Esophagus muscularis mucosa (tissue), 4 donors: ENCODE data around the gene CCIN. TPM values are rescaled to one million over a fixed set of nuclear protein-coding genes. Genes with fewer than 3 reads are reported as not detected.
"Not testable (repeated sequence)": the region's sequence is repeated elsewhere in the genome, so short reads cannot be mapped to it uniquely, and the experiment has no call there.

Experiments used
- DNase-seq: peaks from one replicate; pipeline ENCODE4 v3.0.0-alpha.2; 2017; ENCODE audit errors: extremely low spot score
- H3K27ac ChIP-seq, 4 donors: fragments of 200-600 bp; sonication (generic); replicated peaks in 1 of 4; 1 replicate in 3 of 4; 2 replicates in 1 of 4; pipeline ENCODE4 v1.5.1; 2016 to 2019; ENCODE audit warnings: mild to moderate bottlenecking in 1 of 4
- H3K27me3 ChIP-seq, 4 donors: fragments of 200-600 bp; sonication (generic); one replicate each; pipeline versions ENCODE4 v1.5.1 to v1.6.0; 2016 to 2019
- H3K36me3 ChIP-seq, 4 donors: fragments of 200-600 bp; sonication (generic); one replicate each; pipeline ENCODE4 v1.5.1; 2016 to 2019
- H3K4me1 ChIP-seq, 4 donors: fragments of 200-600 bp; sonication (generic); one replicate each; pipeline ENCODE4 v1.5.1; 2016 to 2019
- H3K4me3 ChIP-seq, 4 donors: fragments of 200-600 bp; sonication (generic); 1 replicate in 2 of 4; 2 replicates in 2 of 4; pipeline ENCODE4 v1.5.1; 2016 to 2019; ENCODE audit warnings: mild to moderate bottlenecking in 4 of 4, moderate library complexity in 1 of 4
- H3K9me3 ChIP-seq, 4 donors: fragments of 200-600 bp; sonication (generic); 1 replicate in 3 of 4; 2 replicates in 1 of 4; pipeline ENCODE4 v1.5.1; 2016 to 2019
- CTCF ChIP-seq, 3 experiments: fragments of 200-600 bp in 2 of 3; fragments of 450-650 bp in 1 of 3; sonication (generic) in 2 of 3; IDR thresholded peaks; one replicate each; pipeline ENCODE4 v1.5.1; 2017 to 2019; ENCODE audit warnings: antibody characterized with exemption in 3 of 3, mild to moderate bottlenecking in 2 of 3, moderate library complexity in 1 of 3
- EP300 ChIP-seq: sonication (generic); formaldehyde crosslinking; IDR thresholded peaks from one replicate; pipeline ENCODE4 v1.6.1; 2017; ENCODE audit warnings: antibody characterized with exemption
- POLR2A ChIP-seq: fragments of 450-650 bp; IDR thresholded peaks from one replicate; pipeline ENCODE4 v1.6.1; 2017; ENCODE audit warnings: antibody characterized with exemption, moderate library complexity, mild to moderate bottlenecking, low read depth
- POLR2AphosphoS5 ChIP-seq, 2 donors: sonication (generic); formaldehyde crosslinking; IDR thresholded peaks; one replicate each; pipeline ENCODE4 v1.6.1; 2017; ENCODE audit warnings: antibody characterized with exemption in 2 of 2
- WGBS: methylation state at CpG from one replicate; pipeline ENCODE4 v1.1.5; 2018; 5-methylcytosine and 5-hydroxymethylcytosine counted together
- intact Hi-C: fragments of 100-400 bp; cut with DNase I; formaldehyde crosslinking; loops from one replicate; pipeline ENCODE4 v1.15.1; 2023
- total RNA-seq, 4 donors: library from RNA; depleted of rRNA; stranded (reverse); fragments of >200 nt; gene quantifications; one replicate each; pipeline versions ENCODE4 v1.1.0 to v1.2.1, GENCODE V29; 2016

The CCIN gene
- total RNA-seq, 4 donors from 2014 or later: 0.39 to 1.0 (median 0.46) TPM

GRCh38 chr9:36156116-36156515, 13.1 kb upstream of the CCIN start:
- no peak overlapping the region for H3K4me3 ChIP-seq
- peaks cover 0 to 22% (median 7%) of the 10 kb centered on the region in 4 donors for H3K36me3 ChIP-seq
- no peak for DNase-seq
- peak overlapping the region; percentile 76 to 92 (median 88) for H3K27ac ChIP-seq
- no peaks in the 10 kb centered on the region for H3K9me3 ChIP-seq
- no peaks in the 10 kb centered on the region for H3K27me3 ChIP-seq
- intact Hi-C loops: no loop called here
- H3K4me1 ChIP-seq: peaks cover 22 to 78% (median 74%) of the 10 kb centered on the region in 4 donors
- TF ChIP-seq POLR2A (no peak), CTCF (IDR thresholded peaks at IDR 0.05) (no peak), EP300 (no peak), POLR2AphosphoS5 (IDR thresholded peaks at IDR 0.05) (no peak)
- 93% methylated on average over 6 of the region's 6 CpGs for WGBS

- H3K4me1 ChIP-seq: peaks cover 17 to 82% (median 76%) of the 10 kb centered on the region in 4 donors
Measured at GRCh38 chr9:36158122-36158521, 11.1 kb upstream of the CCIN start.

GRCh38 chr9:36158917-36159316, 10.3 kb upstream of the CCIN start:
- 62% methylated on average over 7 of the region's 7 CpGs for WGBS
- H3K27ac ChIP-seq: peak overlapping the region; percentile 65 to 87 (median 84)
- no peaks in the 10 kb centered on the region for H3K27me3 ChIP-seq
- no peak for DNase-seq
- intact Hi-C loops: no loop called here
- H3K36me3 ChIP-seq: peaks cover 0 to 19% (median 3%) of the 10 kb centered on the region in 4 donors
- H3K4me3 ChIP-seq: no peak overlapping the region
- TF ChIP-seq CTCF (IDR thresholded peaks at IDR 0.05) (no peak), POLR2AphosphoS5 (IDR thresholded peaks at IDR 0.05) (peak; percentile 25 to 28)
- H3K4me1 ChIP-seq: peaks cover 24 to 82% (median 76%) of the 10 kb centered on the region in 4 donors
- no peaks in the 10 kb centered on the region for H3K9me3 ChIP-seq

More at GRCh38 chr9:36158122-36158521, 11.1 kb upstream of the CCIN start:
- intact Hi-C loops: no loop called here
- TF ChIP-seq EP300 (no peak), CTCF (IDR thresholded peaks at IDR 0.05) (no peak)
- Histone ChIP-seq H3K4me3 (no peak overlapping the region), H3K9me3 (no peaks in the 10 kb centered on the region), H3K36me3 (peaks cover 0 to 19% (median 3%) of the 10 kb centered on the region in 4 donors), H3K27me3 (no peaks in the 10 kb centered on the region), H3K27ac (peak overlapping the region; percentile 65 to 87 (median 84))
- no peak for DNase-seq
- WGBS: 47% methylated on average over 2 of the region's 2 CpGs

- intact Hi-C loops, H3K9me3 ChIP-seq, H3K4me3 ChIP-seq, H3K27me3 ChIP-seq, DNase-seq: not testable (repeated sequence)
- Histone ChIP-seq H3K36me3 (peaks cover 0 to 19% (median 3%) of the 10 kb centered on the region in 4 donors), H3K27ac (peak overlapping the region; percentile 65 to 87 (median 84)), H3K4me1 (peaks cover 18 to 82% (median 75%) of the 10 kb centered on the region in 4 donors)
- WGBS: 94% methylated on average over 4 of the region's 4 CpGs
Measured at GRCh38 chr9:36159509-36159908, 9.7 kb upstream of the CCIN start.

- H3K9me3 ChIP-seq, DNase-seq, H3K27me3 ChIP-seq, H3K4me3 ChIP-seq, intact Hi-C loops: not testable (repeated sequence)
- H3K27ac ChIP-seq: peak overlapping the region; percentile 65 to 87 (median 84)
- 85% methylated on average over 11 of the region's 11 CpGs for WGBS
- peaks cover 13 to 82% (median 75%) of the 10 kb centered on the region in 4 donors for H3K4me1 ChIP-seq
- H3K36me3 ChIP-seq: peaks cover 0 to 19% (median 3%) of the 10 kb centered on the region in 4 donors
Measured at GRCh38 chr9:36160126-36160525, 9.1 kb upstream of the CCIN start.

GRCh38 chr9:36161187-36161586, 8.0 kb upstream of the CCIN start:
- TF ChIP-seq CTCF (IDR thresholded peaks at IDR 0.05) (no peak), POLR2A (no peak), EP300 (no peak), POLR2AphosphoS5 (IDR thresholded peaks at IDR 0.05) (no peak)
- WGBS: 76% methylated on average over 2 of the region's 2 CpGs
- peak overlapping the region; percentile 80 to 88 (median 87) for H3K27ac ChIP-seq
- DNase-seq: no peak
- H3K9me3 ChIP-seq: no peaks in the 10 kb centered on the region
- no peaks in the 10 kb centered on the region for H3K27me3 ChIP-seq
- peaks cover 17 to 87% (median 79%) of the 10 kb centered on the region in 4 donors for H3K4me1 ChIP-seq
- intact Hi-C loops: no loop called here
- peaks cover 0 to 12% (median 3%) of the 10 kb centered on the region in 4 donors for H3K36me3 ChIP-seq
- H3K4me3 ChIP-seq: no peak overlapping the region
